ENCODE data around the gene DSCAM.
"Not testable (repeated sequence)": the region's sequence is repeated elsewhere in the genome, so short reads cannot be mapped to it uniquely, and the experiment has no call there.

The DSCAM gene

DNA sequence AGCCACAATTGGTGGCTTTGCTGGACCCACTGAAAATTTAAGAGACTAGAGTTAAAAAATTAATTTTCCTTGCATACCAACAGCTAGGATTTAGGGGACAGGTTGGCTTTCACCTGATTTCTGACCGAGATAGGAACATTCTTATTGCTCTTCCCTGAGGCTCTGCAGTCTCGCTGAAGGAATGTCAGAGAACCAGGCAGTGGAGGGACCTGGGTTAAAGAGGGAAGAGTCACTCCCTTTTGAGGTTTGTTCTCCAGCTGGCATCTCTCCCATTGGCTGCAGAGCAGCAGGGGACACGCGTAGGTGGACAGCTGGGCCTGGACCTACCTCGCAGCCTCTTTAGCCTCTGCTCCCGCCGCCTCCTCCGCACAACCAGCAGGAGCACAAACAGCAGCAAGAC lies 772.2 kb downstream of the DSCAM start:
- in situ Hi-C loops (cut with MboI; ENCODE audit: low sequenced_read_pairs): no loop called here

DNA sequence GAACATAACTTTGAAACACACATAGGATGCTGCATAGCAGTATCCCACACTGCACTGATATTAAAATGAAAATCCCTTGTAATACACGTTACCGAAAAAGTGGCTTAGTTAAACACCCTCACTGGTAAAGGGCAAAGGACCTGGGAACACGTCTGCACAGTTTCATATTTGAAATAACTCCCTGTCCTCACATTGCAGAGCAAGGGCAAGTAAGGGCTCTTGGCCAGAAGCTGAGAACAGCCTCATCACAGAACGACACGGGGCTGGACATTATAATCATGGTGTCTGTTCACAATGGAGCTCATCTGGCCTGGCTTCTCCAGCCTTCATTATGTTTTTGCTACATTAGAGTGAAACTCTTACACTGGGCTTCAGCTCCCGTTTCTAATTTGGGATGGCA lies 772.8 kb downstream of the DSCAM start:
- in situ Hi-C loops (cut with MboI; ENCODE audit: low sequenced_read_pairs): no loop called here

DNA sequence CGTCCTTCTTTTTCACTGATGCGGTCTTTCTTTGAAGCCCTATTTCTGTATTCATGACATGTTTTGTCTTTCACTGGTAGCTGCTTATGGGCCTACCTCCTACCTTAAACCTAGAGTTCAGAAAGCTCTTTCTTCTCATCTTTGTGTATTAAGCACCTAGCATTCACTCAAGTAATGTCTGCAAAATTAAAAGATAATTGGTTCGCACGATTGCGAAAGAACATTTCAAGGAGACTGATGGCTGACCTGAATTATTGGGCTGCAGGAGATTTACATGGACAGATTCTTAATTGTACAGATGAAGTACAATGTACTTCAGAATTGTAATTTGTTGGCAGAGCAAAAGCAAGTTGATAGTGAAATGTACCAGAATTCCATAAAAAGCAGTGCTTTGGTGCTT lies 773.3 kb downstream of the DSCAM start:
- in situ Hi-C loops (cut with MboI; ENCODE audit: low sequenced_read_pairs): no loop called here

DNA sequence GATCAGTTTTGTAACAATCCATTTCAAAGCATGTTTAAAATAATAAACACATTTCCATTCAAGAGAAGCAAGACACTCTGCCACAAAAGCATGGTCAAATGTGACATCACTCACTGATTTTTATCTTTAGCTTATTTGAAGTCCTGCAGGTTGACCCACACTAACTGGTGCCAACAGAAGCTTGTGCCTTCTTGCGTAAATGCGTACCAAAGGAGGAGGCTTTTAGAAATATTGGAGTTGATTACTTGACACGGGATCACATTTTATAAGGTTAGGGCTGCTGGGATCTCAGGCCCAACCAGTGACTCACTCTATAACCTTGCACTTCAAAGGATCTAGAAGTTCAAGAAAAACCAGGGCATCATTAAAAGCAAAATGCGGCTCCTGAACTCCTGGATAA lies 776.1 kb downstream of the DSCAM start:
- in situ Hi-C loops (cut with MboI; ENCODE audit: low sequenced_read_pairs): no loop called here

DNA sequence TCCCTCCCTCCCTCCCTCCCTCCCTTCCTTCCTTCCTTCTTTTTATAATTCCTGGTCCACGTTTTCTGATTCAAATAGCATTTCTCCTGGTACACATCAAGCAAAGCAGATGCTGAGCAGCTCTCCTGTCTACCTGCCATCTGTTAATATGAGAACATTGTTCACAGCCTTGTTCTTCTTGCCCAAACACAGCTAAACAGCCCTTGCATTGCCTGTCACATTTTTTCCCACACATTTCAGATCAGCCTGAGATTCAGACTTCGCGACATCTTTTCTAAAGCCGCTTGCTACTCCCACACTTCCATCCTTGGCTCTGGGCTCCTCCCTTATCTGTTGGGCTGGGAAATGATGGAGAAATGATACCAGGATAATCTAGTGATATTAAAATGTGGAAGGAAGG lies 779.2 kb downstream of the DSCAM start:
- in situ Hi-C loops (cut with MboI; ENCODE audit: low sequenced_read_pairs): no loop called here

DNA sequence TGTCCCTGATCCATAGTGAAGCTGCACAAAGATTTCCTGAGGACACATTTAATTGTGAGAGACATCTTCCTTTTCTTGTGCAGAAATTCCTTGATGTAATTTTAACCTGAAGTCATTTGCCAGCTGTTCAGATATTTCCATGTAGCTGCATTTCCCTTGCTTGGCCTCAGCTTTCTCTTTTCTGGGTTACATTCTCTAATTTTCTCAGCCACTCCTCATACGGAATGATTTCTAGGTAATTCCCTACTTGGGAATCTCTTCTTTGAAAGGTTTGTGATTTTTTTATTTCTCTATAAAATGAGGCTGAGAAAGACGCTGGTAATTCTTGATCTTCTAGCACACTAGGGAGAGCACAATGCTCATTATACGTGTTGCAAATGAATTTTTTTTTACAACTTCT lies 780.7 kb downstream of the DSCAM start:
- in situ Hi-C loops (cut with MboI; ENCODE audit: low sequenced_read_pairs): no loop called here

DNA sequence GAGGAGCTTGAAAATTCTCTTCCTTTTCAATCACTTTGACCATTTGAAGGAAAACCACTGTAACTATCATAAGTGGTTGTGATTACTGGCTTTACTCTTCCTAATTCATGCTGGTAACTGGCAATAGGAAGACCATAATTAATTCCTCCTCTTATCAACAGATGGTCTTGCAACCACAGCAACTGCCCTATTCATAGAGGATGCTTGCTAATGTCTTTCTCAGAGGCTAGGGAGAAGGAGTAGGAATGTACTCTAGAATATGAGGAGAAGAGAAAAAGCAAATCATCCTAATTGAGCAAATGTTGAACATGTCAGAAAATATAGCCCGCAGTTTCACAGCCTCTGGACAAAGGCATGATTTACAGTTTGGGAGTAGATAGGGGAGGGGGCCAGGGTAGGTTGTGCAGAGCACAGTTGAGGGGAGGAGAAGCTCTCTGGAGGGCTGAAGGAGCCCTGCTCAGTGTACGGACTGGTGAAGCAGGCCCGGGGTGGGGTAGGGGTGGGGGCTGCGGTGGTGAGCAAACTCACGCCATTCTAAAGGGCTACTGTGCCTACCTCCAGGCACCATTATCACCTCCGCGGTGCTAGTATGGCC lies 786.8 kb downstream of the DSCAM start:
- in situ Hi-C loops (cut with MboI; ENCODE audit: low sequenced_read_pairs): no loop called here

DNA sequence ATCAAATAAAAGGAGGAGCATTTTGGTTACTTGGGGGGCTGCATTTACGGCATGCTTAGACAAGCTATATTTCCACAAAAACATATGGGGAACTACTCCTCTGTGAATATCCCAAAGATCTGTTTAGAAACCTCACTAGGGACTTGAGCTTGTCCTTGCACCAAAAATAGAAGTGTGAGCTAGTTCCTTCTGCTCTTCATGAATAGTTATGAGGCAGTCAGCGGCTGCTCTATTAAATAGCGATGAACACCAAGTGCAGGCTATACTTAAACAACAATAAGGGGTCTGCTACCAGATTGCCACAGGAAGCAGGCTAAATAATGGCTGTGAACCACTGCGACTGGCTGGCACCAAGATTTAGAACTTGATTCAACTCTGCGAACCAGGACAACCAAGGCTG lies 789.6 kb downstream of the DSCAM start:
- in situ Hi-C loops (cut with MboI; ENCODE audit: low sequenced_read_pairs): no loop called here

DNA sequence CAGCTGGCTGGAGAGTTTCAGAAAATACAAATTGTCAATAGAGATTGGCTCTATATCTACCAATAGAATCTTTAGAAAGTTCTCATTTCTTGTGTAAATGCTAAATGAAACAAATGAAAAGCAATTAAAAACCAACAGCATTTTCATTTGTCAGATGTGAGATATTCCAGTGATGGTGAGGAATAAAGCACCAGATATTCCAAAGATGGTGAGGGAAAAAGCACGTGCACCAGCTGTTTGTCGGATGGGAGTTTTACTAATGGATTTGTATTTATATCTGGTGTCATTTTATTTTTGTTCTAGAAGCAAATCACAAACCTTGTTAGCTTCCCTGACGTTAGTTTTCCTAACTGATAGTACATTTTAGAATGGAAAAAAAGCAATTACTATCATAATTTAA lies 790.9 kb downstream of the DSCAM start:
- in situ Hi-C loops (cut with MboI; ENCODE audit: low sequenced_read_pairs): no loop called here

DNA sequence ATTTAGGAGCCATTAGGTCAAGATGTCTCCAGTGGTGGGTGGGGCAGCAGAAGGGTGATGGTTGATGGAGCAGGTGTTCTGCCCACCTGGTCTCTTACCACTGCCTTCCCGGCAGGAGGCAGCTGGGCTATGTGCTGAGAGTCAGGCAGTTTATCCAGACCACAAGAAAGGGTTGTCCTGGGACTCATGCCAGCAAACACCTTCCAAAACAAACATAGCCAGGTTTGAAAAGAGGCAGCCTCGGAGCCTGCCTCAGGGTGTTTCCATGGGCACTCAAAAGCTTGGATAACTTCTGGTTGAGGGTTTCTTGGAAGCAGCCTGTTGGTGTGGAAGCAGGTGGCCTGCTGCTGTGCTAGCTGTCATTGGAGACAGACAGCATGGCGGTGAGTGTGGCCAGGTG lies 792.6 kb downstream of the DSCAM start:
- in situ Hi-C loops (cut with MboI; ENCODE audit: low sequenced_read_pairs): no loop called here

DNA sequence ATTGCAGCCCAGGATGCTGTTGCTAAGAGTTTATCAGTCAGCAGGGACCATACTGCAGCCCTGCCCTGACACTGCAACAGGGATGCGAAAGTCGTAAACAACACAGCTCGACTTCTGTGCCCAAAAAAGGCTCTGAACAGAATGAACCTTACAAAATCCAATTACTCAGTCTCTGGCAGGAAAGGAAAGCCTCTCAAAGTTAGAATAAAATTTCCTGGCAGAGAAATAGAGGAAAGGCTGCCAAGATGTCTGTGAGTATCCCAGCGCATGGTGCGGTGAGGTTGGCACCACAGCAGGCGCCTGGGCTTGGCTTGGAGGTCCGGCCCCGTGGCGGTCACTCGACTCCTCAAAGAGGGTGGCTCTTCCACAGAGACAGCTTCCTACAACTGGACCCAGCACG lies 794.0 kb downstream of the DSCAM start:
- in situ Hi-C loops (cut with MboI; ENCODE audit: low sequenced_read_pairs): no loop called here

DNA sequence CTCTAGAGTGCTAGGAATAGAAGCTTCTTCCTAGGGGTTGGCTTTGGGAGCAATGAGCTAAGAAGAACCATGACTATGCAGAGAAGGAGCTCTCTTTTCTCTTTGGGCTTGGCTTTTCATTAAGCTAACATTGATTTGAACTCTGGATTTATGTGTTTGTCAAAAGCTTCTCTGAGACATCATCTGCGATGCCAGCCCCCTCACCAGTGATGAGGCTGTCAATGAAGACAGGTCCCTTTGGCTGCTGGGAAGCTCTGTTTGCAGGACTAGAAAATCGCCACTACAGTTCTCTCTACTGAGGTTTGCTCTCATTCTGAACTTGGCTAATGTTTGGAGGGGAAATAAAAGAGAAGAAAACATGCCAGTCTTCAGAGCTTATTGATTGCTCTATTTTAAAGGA lies 794.7 kb downstream of the DSCAM start:
- in situ Hi-C loops (cut with MboI; ENCODE audit: low sequenced_read_pairs): no loop called here

DNA sequence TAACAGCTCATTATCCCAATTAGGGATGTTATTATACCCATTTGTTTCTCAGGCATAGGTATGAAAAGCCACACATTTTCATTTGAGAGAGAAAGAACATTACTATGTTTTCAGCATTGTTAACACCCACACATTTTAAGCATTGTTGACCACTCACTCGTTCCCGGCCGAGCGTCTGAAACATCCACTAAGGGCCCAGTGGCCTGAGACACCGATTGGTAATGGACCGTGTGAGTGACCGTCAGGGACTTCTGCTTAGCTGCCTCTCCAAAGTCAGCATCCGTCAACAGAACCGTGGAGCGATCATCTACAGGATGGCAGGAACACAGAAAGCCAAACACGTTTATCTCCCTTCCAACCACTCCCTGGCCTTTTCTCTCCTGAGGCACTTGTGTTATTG lies 795.2 kb downstream of the DSCAM start:
- in situ Hi-C loops (cut with MboI; ENCODE audit: low sequenced_read_pairs): no loop called here

DNA sequence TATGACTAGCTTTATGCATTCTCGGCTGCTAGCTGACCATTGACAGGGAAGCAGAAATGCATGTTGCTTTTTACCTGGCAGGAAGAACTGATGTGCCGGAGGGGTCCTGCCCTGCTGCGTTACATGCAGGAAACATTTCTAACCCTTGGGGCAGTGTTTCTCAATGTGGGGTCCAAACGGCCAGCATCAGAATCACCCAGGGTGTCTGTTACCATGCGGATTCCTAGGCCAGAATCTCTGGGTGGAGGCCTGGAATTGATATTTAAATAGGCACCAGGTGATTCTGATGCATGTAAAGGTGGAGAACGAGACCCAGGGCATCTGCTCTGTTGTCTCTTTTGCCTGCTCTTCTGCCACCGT lies 797.0 kb downstream of the DSCAM start:
- in situ Hi-C loops (cut with MboI; ENCODE audit: low sequenced_read_pairs): no loop called here

DNA sequence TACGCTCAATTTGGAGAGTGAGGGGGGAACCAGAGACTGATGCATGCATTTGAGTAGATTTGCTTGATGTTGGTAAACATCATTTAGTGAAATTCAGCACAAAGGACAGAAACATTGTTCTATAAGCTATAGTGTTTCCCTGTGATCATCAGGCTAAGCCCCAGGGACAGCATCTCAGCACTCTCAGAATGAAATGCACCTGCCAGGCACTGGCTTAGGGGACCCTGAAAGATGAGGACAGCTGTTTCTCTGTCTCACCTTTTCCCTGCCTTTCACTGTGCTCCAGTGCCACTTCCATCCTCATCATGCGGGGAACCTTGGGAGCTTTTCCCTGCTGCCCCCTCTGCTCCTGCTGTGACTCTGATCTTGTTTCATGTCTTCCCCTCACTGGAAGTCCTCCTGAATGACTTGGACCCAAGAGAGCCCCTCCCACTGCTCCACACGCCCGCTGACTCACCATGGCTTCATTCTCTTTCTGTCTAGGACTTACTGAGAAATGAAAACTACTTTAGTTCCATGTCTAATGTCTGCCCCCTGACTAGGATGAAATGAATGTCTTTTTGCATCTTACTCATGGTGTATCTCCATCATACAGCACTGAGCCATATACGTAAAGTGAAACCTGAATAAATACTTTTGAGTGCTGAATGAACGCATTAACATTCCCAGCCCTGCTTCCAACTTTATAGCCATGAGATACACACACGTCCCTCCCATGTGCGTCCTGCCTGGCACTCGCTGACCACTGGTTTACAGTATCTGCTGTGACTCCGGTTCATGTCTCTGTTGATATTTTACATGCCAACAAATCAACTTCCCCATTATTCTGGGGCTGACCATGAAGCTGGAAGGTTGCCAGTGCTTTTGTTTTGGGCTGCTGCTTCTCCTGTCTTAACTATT lies 797.7 kb downstream of the DSCAM start:
- in situ Hi-C loops (cut with MboI; ENCODE audit: low sequenced_read_pairs): no loop called here

DNA sequence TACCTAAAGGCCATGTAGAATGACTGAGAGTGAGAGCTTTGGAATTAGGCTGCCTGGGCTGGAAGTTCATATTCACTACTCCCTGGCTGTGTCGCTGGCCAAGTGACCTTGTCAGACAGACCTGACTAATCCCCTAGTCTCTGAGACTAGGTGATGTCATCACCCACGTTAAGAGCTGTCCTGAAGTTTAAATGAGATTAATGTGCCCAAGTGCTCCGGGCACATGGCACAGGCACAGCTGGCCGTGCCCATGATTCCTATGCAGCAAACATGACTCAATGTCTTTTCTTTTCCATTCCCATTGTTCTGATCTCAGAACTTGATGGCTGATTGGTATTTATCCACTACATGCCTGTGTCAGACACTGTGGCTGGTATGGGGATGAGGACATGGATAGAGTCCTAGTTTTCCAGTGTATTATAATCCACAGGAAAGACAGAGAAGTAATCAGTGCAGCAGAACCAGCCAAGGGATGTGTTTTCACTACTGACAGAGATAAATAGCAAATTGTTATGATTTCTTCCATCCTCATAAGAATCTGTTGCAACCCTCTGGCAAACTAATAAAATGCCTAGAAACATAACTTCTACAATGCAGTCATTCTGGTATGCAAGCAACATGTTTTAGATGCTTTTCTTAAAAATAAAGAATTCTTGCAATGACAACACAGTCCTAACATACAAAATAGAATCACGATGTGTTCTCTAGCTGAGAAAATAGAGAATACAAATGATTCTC lies 798.8 kb downstream of the DSCAM start:
- in situ Hi-C loops (cut with MboI; ENCODE audit: low sequenced_read_pairs): no loop called here

DNA sequence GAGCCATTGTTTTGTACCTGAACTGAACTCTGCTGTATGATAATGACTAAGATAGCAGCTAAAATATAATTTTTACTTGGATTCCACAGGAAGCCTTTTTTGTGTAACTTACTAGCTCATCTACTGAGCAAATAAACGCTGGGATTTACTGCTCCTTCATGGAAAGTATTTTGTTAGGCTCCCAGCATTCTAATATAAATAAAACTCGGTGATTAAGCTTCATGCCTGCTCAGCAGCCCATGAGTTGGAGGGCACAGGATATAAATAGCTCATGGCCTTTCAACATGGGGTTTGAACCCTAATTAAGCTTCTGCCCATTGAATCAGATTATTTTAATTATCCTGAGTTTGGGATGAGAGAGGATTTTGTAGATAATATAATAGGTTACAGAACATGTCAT lies 799.7 kb downstream of the DSCAM start:
- in situ Hi-C loops (cut with MboI; ENCODE audit: low sequenced_read_pairs): no loop called here

DNA sequence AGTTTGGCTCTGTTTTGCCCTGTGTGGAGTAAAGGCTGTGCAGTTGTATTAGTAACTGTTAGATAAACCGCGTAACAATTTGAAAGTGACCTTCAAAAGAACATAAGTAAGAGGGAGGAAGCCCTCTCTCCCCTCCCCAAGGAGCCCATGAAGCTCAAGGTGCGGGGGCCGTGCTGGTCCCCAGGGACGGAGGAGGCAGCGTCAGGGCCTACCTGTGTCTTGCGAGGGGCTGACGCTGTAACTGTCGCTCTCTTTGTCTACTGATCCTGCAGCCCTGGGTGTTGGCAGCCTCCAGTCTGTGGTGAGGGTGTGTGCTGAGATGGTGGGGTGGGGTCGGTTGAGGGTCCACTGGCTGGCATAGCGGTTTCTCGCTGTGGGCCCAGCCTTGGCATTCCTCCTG lies 803.1 kb downstream of the DSCAM start:
- in situ Hi-C loops (cut with MboI; ENCODE audit: low sequenced_read_pairs): no loop called here

DNA sequence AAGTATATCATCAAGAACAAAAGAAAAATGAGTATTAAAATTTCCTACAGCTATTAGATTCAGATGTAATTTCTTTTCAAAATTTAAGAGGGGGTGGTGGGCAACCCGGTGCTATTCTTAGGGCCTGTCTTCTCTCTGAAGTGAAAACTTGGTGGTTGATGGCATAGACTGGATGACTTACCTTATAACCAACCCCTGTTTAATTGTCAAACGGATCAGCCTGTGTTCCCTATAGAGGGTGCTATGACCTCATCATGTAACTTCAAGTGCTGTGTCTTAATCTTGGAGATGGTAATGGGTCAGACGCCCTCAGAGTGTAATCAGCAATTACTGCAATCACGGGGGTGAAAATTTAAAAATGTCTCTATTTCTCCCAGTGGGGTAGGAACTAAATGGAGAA lies 803.5 kb downstream of the DSCAM start:
- in situ Hi-C loops (cut with MboI; ENCODE audit: low sequenced_read_pairs): no loop called here

DNA sequence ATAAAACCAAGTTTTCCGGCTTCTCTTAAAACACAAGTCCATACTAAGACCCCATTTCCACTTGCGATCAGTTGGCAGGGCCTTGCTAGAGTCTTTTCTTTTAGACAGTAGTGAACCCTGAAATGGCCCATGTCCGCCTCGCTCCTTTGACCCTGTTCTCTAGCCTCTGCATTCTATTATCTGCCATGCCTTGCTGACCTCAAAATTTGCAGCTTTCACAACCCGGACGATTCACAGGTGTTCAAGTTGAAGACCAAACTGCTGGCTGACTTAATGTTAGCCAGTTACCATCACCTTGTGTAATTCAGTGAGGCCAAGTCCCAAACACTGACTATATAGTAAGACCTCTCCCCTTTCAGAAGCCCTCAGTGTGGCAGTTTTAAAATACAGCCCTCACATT lies 805.5 kb downstream of the DSCAM start:
- in situ Hi-C loops (cut with MboI; ENCODE audit: low sequenced_read_pairs): no loop called here

DNA sequence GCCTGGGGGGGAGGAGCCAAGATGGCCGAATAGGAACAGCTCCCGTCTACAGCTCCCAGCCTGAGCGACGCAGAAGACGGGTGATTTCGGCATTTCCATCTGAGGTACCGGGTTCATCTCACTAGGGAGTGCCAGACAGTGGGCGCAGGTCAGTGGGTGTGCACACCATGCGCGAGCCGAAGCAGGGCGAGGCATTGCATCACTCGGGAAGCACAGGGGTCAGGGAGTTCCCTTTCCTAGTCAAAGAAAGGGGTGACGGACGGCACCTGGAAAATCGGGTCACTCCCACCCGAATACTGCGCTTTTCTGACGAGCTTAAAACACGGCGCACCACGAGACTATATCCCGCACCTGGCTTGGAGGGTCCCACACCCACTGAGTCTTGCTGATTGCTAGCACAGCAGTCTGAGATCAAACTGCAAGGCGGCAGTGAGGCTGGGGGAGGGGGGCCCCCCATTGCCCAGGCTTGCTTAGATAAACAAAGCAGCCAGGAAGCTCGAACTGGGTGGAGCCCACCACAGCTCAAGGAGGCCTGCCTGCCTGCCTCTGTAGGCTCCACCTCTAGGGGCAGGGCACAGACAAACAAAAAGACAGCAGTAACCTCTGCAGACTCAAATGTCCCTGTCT lies 813.7 kb downstream of the DSCAM start:
- in situ Hi-C loops (cut with MboI; ENCODE audit: low sequenced_read_pairs): not testable (repeated sequence)

DNA sequence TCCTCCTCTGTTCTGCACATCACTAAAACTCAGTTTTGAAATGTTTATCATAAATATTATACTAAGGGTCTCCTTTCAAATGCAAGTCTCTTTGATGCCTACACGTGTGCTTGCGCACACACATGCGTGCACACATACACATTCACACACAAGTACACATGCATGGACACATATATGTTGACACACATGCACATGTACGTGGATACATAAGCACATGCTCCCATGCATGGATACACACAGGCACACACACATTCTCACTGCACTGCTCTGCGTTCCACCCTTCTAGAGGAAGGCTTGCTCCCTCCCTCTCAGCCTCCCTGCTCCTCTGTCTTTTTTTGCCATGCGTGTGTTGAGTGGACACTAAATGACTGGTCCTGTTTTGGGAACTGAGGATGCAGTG lies 817.1 kb downstream of the DSCAM start:
- in situ Hi-C loops (cut with MboI; ENCODE audit: low sequenced_read_pairs): no loop called here
